GM12865 (cell line): Measurements from ENCODE around the gene NOP9.

ENCODE experiments used
- DNase-seq: peaks from one replicate; pipeline ENCODE4 v3.0.0; 2010; ENCODE audit warnings: low read depth
- H3K4me3 ChIP-seq: 2 replicates; pipeline ENCODE4 v1.5.1; 2011; ENCODE audit warnings: mild to moderate bottlenecking, low read depth, low read length, control low read depth
- TF ChIP-seq, protein P1 (sequence below): IDR thresholded peaks from 2 replicates; pipeline ENCODE4 v1.5.1; 2011; ENCODE audit warnings: low read length, control low read depth, low read depth, inconsistent platforms; ENCODE audit not compliant: insufficient read depth; ENCODE audit errors: missing control alignments

Gene NOP9

DNA sequence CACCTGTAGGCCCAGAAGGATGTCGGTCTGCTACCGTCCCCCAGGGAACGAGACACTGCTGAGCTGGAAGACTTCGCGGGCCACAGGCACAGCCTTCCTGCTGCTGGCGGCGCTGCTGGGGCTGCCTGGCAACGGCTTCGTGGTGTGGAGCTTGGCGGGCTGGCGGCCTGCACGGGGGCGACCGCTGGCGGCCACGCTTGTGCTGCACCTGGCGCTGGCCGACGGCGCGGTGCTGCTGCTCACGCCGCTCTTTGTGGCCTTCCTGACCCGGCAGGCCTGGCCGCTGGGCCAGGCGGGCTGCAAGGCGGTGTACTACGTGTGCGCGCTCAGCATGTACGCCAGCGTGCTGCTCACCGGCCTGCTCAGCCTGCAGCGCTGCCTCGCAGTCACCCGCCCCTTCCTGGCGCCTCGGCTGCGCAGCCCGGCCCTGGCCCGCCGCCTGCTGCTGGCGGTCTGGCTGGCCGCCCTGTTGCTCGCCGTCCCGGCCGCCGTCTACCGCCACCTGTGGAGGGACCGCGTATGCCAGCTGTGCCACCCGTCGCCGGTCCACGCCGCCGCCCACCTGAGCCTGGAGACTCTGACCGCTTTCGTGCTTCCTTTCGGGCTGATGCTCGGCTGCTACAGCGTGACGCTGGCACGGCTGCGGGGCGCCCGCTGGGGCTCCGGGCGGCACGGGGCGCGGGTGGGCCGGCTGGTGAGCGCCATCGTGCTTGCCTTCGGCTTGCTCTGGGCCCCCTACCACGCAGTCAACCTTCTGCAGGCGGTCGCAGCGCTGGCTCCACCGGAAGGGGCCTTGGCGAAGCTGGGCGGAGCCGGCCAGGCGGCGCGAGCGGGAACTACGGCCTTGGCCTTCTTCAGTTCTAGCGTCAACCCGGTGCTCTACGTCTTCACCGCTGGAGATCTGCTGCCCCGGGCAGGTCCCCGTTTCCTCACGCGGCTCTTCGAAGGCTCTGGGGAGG is 11.3 kb downstream of the NOP9 start, which contains the start of gene LTB4R:
Gene LTB4R, plus strand, starts transcription at position 857 of the 959 bp plus-strand sequence. CDS start 4,150 bp downstream, outside the sequence.
- DNase-seq, result peak; percentile 87
- peak within 1 kb of the TSS; percentile 60 for H3K4me3 ChIP-seq
- TF ChIP-seq, protein P1, sequence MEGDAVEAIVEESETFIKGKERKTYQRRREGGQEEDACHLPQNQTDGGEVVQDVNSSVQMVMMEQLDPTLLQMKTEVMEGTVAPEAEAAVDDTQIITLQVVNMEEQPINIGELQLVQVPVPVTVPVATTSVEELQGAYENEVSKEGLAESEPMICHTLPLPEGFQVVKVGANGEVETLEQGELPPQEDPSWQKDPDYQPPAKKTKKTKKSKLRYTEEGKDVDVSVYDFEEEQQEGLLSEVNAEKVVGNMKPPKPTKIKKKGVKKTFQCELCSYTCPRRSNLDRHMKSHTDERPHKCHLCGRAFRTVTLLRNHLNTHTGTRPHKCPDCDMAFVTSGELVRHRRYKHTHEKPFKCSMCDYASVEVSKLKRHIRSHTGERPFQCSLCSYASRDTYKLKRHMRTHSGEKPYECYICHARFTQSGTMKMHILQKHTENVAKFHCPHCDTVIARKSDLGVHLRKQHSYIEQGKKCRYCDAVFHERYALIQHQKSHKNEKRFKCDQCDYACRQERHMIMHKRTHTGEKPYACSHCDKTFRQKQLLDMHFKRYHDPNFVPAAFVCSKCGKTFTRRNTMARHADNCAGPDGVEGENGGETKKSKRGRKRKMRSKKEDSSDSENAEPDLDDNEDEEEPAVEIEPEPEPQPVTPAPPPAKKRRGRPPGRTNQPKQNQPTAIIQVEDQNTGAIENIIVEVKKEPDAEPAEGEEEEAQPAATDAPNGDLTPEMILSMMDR, result peak; percentile 41

DNA sequence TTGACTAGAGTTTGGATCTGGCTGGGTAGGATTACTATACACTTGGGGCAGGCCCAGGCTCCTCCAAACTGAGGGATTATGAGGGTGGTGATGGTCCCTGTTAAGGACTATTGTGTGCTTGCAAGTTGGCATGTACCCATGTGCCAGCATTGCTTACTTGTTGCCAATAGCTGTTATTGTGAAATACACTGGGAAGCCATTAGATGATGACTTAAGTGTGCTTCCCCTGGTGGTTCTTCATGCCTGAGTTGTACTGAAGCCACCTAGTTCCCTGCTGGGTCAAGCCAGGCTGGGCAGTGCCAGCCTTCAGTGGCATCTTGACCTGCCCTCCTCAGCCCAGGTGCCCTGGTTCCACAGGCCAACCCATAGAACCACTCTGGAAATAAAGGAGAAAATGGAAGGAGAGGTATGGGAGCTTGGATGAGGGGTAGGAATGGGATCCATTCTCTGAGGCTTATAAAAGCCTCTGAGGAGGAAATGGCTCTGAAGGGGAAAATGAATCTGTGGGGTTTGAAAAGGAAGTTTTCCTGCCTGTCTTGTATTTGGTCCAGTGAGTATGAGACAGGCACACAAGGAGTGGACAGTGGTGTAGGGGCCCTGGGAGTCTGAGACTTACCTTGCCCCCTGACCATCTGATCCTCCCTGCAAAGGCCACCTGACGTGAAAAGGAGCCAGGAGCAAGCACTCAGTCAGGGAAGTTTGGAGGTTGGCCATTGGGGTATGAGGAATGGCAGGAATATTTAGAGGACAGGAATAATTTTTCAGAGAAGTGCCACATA is 12.4 kb downstream of the NOP9 start:
- H3K4me3 ChIP-seq, result peak overlapping the region; percentile 60
- no peak for DNase-seq

DNA sequence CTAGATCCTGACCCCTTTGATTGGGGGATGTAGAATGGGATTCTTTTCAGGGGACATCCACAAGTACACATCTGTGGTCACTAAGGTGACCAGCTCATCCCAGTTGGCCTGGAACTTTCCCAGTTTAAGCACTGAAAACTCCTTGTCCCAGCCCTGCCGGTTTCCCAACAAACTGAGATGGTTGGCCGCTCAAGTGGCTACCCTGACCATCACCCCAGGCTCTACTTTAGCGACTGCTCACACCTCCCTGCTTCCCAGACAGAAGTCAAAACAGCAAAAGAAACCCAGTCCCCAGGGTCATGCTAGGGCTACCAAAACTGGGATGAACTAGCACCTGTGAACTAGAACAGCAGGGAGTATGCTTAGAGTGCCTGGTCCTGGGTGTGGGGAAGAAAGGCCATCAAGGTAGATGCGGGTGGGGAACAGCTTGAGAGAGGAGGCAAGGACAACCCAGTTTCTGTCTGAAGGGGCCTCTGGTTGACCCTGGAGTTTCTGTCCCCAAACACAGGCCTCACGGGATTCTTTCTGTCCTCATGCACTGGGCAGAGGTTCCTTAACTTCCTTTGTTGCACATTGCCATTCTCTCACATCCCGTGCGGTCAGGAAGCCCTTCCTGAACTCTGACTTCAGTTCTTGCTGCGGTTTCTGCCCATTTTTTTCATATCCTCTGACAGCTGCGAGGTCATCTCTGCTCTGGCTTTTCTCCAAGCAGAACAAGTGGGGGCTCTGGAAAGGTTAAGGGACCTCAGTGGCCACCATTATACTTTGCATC is 13.3 kb downstream of the NOP9 start:
- TF ChIP-seq, protein P1, result no peak
- no peak overlapping the region for H3K4me3 ChIP-seq
- DNase-seq, result peak; percentile 45

More for the DNA sequence above, 12.4 kb downstream of the NOP9 start:
- TF ChIP-seq, protein P1, result no peak

DNA sequence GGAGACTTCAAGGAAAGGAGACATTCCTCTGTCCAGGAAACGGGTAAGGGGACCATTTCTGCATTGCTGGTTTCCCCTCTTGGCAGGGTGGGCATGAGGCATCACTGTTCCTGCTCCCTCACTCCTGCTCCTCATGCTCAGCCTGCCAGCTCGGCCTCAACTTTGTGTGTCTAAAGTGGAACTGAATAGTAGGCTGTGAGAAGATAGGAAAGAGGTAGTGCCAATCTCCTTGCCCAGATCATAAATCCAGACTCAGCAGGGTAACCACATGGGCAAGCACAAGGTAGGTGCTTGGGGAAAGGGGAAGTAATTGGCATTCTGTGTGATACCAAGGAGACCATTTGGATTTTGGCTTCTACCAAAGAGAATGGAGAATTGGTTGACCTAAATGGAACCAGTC is 14.3 kb downstream of the NOP9 start:
- TF ChIP-seq, protein P1, result no peak
- H3K4me3 ChIP-seq, result no peak overlapping the region
- DNase-seq, result no peak

- DNase-seq, result no peak
- no peak overlapping the region for H3K4me3 ChIP-seq
- TF ChIP-seq, protein P1, result no peak
Observed at GRCh38 chr14:24314377-24315193, 14.9 kb downstream of the NOP9 start.

GRCh38 chr14:24315243-24315806 is 15.7 kb downstream of the NOP9 start:
- TF ChIP-seq, protein P1, result no peak

More at GRCh38 chr14:24315243-24315806, 15.7 kb downstream of the NOP9 start:
- no peak overlapping the region for H3K4me3 ChIP-seq
- DNase-seq, result no peak
